Measurements from ENCODE around the gene FOXE3. TPM values are rescaled to one million over a fixed set of nuclear protein-coding genes. Genes with fewer than 3 reads are reported as not detected.

FOXE3 gene
- total RNA-seq, 3 donors from 2014 or later = 0.23 to 0.39 TPM; not detected in 1

GRCh38 chr1:47388030-47388890 lies 27.8 kb upstream of the FOXE3 start:
- TF ChIP-seq CTCF (IDR thresholded peaks at IDR 0.05) = no peak
- intact Hi-C loops (cut with DNase I, micrococcal nuclease) = no loop called here
- DNase-seq (no peak), ATAC-seq (peak; percentile 14)
- Histone ChIP-seq H3K4me3 (no peak overlapping the region), H3K9me3 (no peaks in the 10 kb centered on the region), H3K36me3 (ENCODE audit: low read depth) (no peaks in the 10 kb centered on the region), H3K4me1 (ENCODE audit: low read depth) (peaks cover 18% of the 10 kb centered on the region)

- Histone ChIP-seq H3K4me1 (ENCODE audit: low read depth) (peaks cover 18% of the 10 kb centered on the region), H3K9me3 (no peaks in the 10 kb centered on the region), H3K4me3 (no peak overlapping the region), H3K36me3 (ENCODE audit: low read depth) (no peaks in the 10 kb centered on the region)
- TF ChIP-seq CTCF (IDR thresholded peaks at IDR 0.05) = peak; percentile 66
- DNase-seq (peak; percentile 59 to 84 (median 83)), ATAC-seq (peak; percentile 90)
- intact Hi-C loops (cut with DNase I, micrococcal nuclease) = no loop called here
Observed at GRCh38 chr1:47388891-47389238, 27.2 kb upstream of the FOXE3 start.

GRCh38 chr1:47389731-47390130 lies 26.4 kb upstream of the FOXE3 start:
- Histone ChIP-seq H3K36me3 (ENCODE audit: low read depth) (no peaks in the 10 kb centered on the region), H3K4me3 (no peak overlapping the region), H3K4me1 (ENCODE audit: low read depth) (peaks cover 18% of the 10 kb centered on the region), H3K9me3 (no peaks in the 10 kb centered on the region)
- intact Hi-C loops (cut with DNase I, micrococcal nuclease) = no loop called here
- DNase-seq (peak in 1 of 3 donors; percentile 15), ATAC-seq (peak; percentile 10)
- no peak for TF ChIP-seq CTCF (IDR thresholded peaks at IDR 0.05)

GRCh38 chr1:47390843-47391242 lies 25.2 kb upstream of the FOXE3 start:
- ATAC-seq (peak; percentile 51), DNase-seq (no peak)
- Histone ChIP-seq H3K36me3 (ENCODE audit: low read depth) (no peaks in the 10 kb centered on the region), H3K9me3 (no peaks in the 10 kb centered on the region), H3K4me1 (ENCODE audit: low read depth) (peaks cover 18% of the 10 kb centered on the region), H3K4me3 (no peak overlapping the region)
- intact Hi-C loops (cut with DNase I, micrococcal nuclease) = no loop called here
- no peak for TF ChIP-seq CTCF (IDR thresholded peaks at IDR 0.05)

- Histone ChIP-seq H3K36me3 (ENCODE audit: low read depth) (no peaks in the 10 kb centered on the region), H3K9me3 (no peaks in the 10 kb centered on the region), H3K4me3 (no peak overlapping the region), H3K4me1 (ENCODE audit: low read depth) (peaks cover 15% of the 10 kb centered on the region)
- ATAC-seq = no peak
- no peak for TF ChIP-seq CTCF (IDR thresholded peaks at IDR 0.05)
- no peak for DNase-seq
- intact Hi-C loops (cut with DNase I, micrococcal nuclease) = no loop called here
Observed at GRCh38 chr1:47393141-47393540, 22.9 kb upstream of the FOXE3 start.

Data from mucosa of descending colon (tissue), 3 donors.